GM21619 (cell line): ENCODE data around the gene S100A4.
"Not testable (repeated sequence)": the region's sequence is repeated elsewhere in the genome, so short reads cannot be mapped to it uniquely, and the experiment has no call there.

Experiments used
- ATAC-seq: cut with Tn5 transposase; IDR thresholded peaks from one replicate; pipeline ENCODE4 v1.9.1; 2021; ENCODE audit not compliant: unreplicated experiment

Gene S100A4

GRCh38 chr1:153535242-153536011 lies 10.2 kb downstream of the S100A4 start, which contains the start of gene S100A6:
Gene S100A6 (minus strand): TSS chr1:153535991. CDS start chr1:153535339, 652 bp downstream.
- ATAC-seq: peak; percentile 18

GRCh38 chr1:153534925-153535241 lies 10.7 kb downstream of the S100A4 start:
- no peak for ATAC-seq

DNA sequence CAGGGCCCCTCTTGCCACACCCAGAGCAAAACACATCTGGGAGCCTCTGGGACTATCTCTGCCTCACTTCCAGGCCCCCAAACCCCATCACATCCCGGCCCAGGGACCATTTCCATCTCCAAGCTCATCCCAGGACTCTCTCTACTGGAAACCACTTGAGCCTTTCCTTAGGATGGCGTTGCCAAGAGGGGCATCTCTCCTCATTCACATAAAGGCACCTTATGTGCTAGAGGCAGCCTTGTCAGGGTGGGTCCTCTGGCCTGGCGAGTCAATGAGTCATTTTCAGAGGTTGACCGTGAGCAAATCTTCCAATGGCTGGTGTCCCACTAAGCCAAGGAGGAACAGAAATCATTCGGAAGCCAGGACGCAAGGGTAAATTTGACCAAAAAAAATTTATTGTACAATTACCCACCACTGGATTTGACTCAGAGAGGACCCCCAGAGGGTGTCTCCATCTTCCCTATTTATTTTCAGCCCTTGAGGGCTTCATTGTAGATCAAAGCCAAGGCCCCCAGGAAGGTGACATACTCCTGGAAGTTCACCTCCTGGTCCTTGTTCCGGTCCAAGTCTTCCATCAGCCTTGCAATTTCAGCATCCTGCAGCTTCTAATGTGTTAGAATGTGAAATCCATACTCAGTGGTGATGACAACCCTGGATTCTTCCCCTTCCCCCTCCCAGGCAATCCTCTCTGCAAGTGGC lies 11.2 kb downstream of the S100A4 start:
- no peak for ATAC-seq

- ATAC-seq: no peak
Observed at GRCh38 chr1:153533689-153534201, 11.9 kb downstream of the S100A4 start.

DNA sequence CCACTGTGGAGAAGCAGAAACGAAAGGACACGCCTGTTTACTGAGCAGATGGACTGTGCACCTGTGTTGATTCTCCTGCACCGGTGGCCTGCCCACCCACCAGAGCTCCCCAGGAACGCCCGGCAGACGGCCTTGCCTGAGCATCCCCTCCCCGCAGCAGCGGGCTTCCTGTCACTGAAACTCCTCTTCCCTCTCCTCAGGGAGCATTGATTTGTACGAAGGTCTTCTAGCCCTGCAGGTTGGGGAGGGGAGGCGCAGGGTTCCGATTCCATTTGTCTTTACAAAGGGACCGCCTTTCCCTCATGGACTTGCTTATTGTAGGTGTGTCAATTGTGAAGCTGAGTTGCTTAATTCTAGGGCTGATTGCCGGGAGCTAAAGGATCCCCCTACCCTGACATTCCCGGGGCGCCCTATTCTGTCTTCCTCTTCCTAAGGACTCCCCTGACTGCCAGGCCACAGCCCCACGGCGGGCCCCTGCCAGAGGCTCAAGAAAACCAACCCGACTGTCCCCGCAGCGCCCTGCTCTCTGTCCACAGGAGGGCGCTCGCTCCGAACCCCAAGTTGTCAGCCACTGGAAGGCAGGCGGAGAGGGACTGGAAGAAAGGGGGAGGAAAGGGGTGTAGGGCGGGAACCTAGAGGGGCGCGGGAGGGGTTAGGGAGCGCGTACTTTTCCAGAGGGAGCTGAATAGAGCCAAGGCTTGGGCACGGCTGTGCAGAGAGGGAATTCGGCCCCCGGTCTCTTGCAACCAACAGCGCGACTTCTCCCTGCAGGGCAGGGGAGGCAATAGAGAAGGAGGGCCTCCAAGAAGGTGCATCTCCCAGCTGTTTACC lies 12.6 kb downstream of the S100A4 start:
- ATAC-seq: no peak

GRCh38 chr1:153532181-153532580 lies 13.4 kb downstream of the S100A4 start:
- no peak for ATAC-seq

DNA sequence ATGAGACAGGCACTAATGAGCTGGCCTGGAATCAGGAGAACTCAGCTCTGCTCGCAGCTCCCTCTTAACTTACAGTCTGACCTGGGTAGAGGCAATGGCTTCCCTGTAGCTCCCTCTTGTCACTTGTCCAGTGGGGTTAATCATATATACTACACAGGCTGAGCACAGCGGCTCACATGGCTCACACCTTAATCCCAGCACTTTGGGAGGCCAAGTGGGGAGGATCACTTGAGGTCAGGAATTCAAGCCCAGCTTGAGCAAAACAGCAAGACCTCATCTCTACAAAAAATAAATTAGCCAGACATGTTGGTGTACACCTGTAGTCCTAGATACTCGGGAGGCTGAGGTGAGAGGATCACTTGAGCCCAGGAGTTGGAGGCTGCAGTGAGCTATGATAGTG lies 14.0 kb downstream of the S100A4 start:
- no peak for ATAC-seq

DNA sequence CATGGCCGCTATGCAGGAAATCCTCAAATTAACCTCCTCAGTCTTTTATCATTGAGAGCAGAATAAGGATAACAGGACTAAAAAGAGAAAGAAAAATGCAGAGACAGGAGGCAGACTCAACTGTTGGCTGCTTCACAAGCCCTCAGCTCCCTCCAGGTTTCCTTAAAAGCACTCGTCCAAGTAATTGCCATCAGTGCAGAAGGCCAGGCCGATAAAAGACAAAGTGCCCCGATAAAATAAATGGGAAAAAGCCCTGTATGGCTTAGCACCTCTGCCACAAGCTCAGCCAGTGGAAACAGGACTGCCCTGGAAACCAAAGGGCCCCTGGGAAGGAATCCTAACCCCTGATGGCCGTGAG lies 17.9 kb downstream of the S100A4 start:
- ATAC-seq: no peak

DNA sequence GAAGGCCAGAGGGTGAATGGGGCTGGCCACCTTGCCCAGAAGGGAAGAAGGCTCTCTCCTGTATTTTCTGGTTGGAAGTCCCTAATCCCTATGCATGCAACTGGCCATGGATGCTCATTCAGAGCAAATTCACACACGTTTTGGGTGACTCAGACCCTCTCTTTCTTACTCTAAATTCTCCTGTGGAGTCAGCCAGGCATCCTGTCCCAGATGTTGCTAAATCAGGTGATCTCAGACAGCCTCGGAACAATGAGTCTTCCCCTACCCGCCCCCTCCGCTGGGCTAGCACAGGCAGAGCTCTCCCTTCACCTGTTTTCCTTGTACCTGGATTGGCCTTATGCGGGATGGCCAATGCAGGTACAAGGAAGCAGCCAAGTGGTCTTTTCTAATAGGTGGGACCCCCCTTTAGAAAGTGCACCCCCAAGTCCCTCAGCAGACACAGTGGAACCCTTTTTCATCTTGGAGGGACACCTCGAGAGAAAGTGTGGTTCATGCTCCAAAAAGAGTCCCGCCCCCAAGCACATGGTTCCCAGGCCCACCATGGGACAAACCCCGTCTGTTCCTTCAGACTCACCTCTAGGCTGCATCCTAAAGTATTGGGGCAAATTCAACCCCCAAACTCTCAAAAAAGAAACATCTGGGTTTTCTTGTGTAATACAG lies 18.5 kb downstream of the S100A4 start:
- no peak for ATAC-seq

GRCh38 chr1:153526132-153526543 lies 19.5 kb downstream of the S100A4 start:
- ATAC-seq: no peak

GRCh38 chr1:153525088-153525728 lies 20.4 kb downstream of the S100A4 start:
- no peak for ATAC-seq

- not testable (repeated sequence) for ATAC-seq
Observed at GRCh38 chr1:153522353-153523048, 23.1 kb downstream of the S100A4 start.

DNA sequence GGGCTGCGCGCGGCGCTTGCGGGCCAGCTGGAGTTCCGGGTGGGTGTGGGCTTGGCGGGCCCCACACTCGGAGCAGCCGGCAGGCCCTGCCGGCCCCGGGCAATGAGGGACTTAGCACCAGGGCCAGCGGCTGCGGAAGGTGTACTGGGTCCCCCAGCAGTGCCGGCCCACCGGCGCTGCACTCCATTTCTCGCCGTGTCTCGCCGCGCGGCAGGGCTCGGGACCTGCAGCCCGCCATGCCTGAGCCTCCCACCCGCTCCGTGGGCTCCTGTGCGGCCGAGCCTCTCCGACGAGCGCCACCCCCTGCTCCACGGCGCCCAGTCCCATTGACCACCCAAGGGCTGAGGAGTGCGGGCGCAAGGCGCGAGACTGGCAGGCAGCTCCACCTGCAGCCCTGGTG lies 23.8 kb downstream of the S100A4 start:
- not testable (repeated sequence) for ATAC-seq

GRCh38 chr1:153520818-153521476 lies 24.7 kb downstream of the S100A4 start:
- no peak for ATAC-seq

DNA sequence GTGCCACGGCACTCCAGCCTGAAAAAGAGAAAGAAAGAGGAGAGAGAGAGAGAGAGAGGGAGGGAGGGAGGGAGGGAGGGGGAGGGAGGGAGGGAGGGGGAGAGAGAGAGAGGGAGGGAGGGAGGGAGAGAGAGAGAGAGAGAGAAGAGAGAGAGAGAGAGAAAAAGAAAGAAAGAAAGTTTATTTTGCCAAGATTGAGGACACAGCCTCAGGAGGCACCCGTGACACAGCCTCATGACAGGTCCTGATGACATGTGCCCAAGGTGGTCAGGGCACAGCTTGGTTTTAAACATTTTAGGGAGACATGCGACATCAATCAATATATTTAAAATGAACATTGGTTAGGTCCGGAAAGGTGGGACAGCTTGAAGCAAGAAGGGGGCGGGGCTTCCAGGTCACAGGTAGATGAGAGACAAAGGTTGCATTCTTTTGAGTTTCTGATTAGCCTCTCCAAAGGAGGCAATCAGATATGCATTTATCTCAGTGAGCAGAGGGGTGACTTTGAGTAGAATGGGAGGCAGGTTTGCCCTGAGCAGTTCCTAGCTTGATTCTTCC lies 25.4 kb downstream of the S100A4 start:
- not testable (repeated sequence) for ATAC-seq

DNA sequence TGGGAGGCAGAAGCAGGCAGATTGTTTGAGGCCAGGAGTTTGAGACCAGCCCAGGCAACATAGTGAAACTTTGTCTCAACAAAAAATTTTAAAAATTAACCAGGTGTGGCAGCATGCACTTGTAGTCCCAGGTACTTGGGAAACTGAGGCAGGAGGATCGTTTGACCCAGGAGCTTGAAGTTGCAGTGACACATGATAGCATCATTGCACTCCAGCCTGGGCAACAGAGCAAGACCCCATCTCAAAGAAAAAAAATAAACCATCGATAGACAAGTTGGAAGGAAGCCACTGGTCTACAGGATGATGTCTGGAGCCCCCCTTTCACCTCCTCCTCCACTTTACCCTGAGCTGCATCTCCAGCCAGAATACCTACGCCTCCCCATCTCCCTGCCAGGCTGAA lies 26.4 kb downstream of the S100A4 start:
- no peak for ATAC-seq

DNA sequence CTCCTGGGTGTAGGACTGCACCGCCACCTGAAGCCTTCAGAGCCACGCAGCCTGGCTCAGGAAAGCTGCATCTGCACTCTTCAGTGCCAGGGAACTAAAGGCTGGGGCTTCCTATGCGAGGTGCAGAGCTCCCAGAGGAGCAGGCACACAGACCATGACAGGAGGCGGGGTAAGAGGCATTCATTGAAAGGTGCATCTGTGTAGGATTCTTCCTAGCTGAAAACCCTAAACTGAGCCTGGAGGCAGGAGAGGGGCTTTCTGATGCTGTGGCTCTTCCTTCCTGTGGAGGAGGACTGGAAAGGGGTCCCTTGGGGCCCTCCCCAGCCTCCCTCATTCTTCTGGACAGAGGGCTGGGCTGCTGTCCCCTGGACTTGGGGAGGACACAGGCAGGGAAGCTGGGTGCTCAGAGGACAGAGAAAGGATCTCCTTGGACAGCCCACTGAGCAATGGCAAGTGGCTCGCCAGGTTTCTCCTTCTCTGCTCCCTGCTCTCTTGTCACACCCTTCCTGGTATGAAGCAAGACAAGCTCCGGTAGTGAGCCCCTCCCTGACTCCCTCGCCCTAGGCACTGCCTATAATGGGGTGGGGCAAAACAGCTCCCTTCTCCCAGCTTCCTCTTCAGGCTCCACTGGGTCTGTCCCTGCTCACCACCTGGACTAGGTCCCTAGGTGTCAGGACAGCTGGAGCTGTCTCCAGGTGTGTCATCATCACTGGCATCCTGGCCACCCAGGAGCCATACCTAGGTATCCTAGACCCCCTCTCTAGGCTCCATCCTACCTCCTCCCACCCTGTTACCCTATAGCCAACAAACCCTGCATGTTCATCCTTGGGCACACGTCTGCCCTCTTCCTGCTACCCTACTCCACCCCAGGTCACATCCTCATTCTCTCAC lies 29.9 kb downstream of the S100A4 start:
- no peak for ATAC-seq

- ATAC-seq: no peak
Observed at GRCh38 chr1:153513666-153514065, 31.9 kb downstream of the S100A4 start.
